Choroid plexus epithelial cell (primary cell): ENCODE measurements around the gene SMIM32.

Experiments used
- DNase-seq: peaks from one replicate; pipeline ENCODE4 v3.0.0-alpha.2; 2010; ENCODE audit warnings: low read depth
- H3K4me3 ChIP-seq: 2 replicates; pipeline ENCODE4 v1.5.1; 2011; ENCODE audit warnings: low read depth, mild to moderate bottlenecking, control low read depth, low read length, moderate library complexity
- TF ChIP-seq, protein P1 (sequence below): conservative IDR thresholded peaks from 2 replicates; pipeline ENCODE4 v1.5.1; 2011; ENCODE audit warnings: low read depth, mild to moderate bottlenecking, control low read depth, inconsistent platforms, low read length, moderate library complexity

The SMIM32 gene

DNA sequence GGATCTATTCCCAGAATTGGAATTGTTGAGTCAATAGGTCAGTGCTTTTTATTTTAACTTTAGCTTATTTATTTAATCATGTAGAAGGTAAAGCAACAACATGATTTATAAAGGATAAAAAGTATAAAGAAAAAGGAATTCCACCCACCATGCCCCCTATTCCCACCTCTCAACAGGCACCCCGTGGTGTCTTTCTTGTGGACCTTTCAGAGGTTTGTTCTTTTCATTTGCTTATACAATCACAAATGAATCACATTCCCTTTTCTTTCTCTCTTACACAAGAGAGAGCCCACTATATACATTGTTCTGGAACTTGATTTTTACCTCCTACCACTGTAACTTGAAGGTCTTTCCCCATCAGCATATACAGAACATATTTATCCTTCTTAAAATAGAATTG lies 37.2 kb upstream of the SMIM32 start:
- DNase-seq: no peak
- TF ChIP-seq, protein P1, sequence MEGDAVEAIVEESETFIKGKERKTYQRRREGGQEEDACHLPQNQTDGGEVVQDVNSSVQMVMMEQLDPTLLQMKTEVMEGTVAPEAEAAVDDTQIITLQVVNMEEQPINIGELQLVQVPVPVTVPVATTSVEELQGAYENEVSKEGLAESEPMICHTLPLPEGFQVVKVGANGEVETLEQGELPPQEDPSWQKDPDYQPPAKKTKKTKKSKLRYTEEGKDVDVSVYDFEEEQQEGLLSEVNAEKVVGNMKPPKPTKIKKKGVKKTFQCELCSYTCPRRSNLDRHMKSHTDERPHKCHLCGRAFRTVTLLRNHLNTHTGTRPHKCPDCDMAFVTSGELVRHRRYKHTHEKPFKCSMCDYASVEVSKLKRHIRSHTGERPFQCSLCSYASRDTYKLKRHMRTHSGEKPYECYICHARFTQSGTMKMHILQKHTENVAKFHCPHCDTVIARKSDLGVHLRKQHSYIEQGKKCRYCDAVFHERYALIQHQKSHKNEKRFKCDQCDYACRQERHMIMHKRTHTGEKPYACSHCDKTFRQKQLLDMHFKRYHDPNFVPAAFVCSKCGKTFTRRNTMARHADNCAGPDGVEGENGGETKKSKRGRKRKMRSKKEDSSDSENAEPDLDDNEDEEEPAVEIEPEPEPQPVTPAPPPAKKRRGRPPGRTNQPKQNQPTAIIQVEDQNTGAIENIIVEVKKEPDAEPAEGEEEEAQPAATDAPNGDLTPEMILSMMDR: no peak
- H3K4me3 ChIP-seq: no peak overlapping the region

DNA sequence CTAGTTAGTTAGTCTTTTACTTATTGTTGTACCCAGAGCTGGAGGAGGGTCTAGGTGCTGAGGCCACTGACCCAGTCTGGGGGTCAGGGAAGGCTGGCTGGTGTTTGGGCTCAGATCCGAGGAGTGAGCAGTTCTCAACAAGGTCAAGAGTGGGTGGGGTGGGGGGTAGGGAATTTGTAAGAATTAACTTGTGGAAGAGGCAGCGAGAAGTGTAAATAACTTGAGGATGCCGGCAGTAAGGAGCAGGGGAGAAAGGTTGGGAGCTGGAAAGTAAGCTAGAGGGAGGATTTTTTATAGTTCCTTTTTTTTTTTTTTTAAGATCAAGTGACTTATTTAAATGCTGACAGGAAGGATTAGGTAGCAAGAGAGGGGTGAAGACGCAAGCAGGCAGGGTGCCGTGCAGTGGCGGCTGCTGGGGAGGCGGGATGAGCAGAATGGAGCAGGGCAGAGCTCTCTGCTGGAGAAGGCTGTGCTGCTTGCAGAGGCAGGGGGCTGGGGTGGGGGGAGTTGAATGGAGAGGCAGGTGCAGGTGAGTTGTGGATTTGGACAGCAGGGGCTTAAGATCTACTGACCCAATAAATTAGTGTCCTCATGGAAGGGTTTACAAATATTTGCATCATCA lies 35.3 kb upstream of the SMIM32 start:
- no peak for DNase-seq
- H3K4me3 ChIP-seq: no peak overlapping the region

DNA sequence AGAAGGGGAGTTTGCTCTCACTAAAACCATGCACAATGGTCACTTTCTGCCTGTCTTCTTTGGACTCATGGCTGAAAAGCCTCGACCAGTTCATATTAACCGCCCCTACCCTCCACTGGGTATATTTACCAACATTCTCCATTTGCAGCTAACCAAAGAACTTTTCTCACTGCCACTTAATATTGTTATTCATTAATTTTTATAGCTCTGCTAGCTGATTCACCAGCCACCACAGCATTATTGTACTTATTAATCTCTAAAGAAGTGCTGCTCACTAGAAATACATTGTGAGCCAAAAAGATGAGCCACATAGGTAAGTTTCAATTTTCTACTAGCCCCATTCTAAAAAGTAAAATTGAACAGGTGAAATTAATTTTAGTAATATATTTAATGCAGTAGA lies 33.4 kb upstream of the SMIM32 start:
- TF ChIP-seq, protein P1: no peak
- DNase-seq: no peak

More for the DNA sequence above, 35.3 kb upstream of the SMIM32 start:
- TF ChIP-seq, protein P1: no peak

DNA sequence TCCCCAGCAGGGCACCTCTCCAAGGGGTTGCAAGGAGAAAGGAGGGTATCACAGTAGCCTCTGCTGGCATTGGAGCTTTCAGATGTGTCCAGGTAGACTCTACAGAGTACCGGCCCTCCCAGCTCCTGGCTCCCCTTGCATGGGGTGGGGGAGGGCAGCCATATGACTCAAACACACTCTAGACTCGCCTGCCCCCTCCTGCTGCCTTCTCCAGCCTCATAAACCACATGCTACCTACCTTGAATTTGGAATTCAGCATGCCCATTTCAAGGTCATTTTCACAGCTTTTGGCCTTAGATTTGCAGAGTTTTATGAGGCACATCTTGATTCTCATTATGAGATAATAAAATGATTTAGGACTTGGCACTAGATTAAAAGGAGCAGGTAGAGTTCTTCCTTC lies 32.8 kb upstream of the SMIM32 start:
- DNase-seq: no peak
- TF ChIP-seq, protein P1: no peak
- no peak overlapping the region for H3K4me3 ChIP-seq

More for the DNA sequence above, 33.4 kb upstream of the SMIM32 start:
- no peak overlapping the region for H3K4me3 ChIP-seq

DNA sequence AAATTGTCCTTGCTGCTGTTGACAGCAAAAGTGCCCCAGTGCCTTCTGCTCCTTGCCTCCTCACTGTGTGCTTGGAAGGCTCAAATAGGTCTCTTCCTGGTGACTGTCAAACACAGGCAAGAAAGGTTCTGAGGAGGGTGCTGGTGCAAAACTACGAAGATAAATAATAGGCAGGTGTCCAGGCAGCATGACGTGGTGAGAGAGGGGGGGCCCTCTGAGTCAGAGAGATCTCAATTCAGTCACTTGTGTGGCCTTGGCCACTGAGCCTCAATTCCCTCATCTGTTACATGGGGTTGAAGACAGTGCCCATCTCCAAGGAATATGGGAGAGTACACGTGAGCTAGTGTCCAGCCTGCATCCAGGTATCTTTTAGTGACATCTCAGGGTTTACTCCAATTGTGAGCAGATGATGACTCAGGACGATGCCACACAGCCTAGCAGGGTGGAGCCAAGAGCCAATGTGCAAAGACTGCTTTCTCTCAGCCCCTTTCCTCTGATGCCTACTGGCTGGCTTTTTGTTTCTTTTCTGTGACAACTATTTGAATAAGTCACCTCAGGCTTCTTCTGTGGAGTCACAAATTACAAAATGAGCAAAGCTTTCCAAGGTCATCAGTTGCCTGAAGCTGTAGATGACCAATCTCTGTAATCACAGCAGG lies 29.7 kb upstream of the SMIM32 start:
- no peak overlapping the region for H3K4me3 ChIP-seq
- TF ChIP-seq, protein P1: no peak
- DNase-seq: no peak

DNA sequence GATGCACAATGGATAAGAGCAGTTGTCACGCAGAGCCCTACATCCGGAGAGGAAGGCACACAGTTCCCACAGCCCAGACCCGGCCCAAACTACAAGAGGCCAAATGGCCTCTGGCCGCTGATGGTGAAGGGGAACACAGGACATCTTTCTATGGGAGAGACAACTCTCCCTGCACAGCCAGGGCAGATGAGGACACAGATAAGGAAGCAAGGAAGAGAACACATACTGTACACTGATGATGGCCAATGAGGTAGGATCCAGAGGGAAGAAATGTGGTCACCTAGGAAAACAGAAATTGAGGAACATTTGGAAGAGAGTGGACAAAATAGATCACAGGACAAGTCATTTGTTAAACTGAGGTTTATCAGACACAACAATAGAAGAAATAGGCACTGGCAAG lies 28.4 kb upstream of the SMIM32 start:
- DNase-seq: no peak
- no peak overlapping the region for H3K4me3 ChIP-seq

More for the DNA sequence above, 28.4 kb upstream of the SMIM32 start:
- TF ChIP-seq, protein P1: no peak
